ENCODE data around the gene RBM47.

Gene RBM47

GRCh38 chr4:40427128-40427527, 202.5 kb downstream of the RBM47 start:
- H3K36me3 ChIP-seq (ENCODE audit: control insufficient read depth in 2 of 2, insufficient read depth in 1 of 2, low read length in 2 of 2) = peaks cover 0 to 7% of the 10 kb centered on the region in 2 experiments; a peak in 1 of 3 replicates
- TF ChIP-seq ZNF221 (tag by site-specific recombination; IDR thresholded peaks at IDR 0.05; ENCODE audit: borderline replicate concordance) (no peak), ZNF394 (tag by site-specific recombination; IDR thresholded peaks at IDR 0.05; ENCODE audit: borderline replicate concordance) (no peak), ZSCAN16 (tag by site-specific recombination; IDR thresholded peaks at IDR 0.05) (no peak), GLI2 (tag by site-specific recombination; IDR thresholded peaks at IDR 0.05; ENCODE audit: borderline replicate concordance, low read depth) (no peak), ZNF521 (tag by site-specific recombination; IDR thresholded peaks at IDR 0.05) (no peak), ZNF623 (tag by site-specific recombination; IDR thresholded peaks at IDR 0.05) (no peak), ZNF501 (tag by site-specific recombination; IDR thresholded peaks at IDR 0.05) (no peak), ZNF513 (tag by site-specific recombination; IDR thresholded peaks at IDR 0.05) (no peak), WT1 (tag by site-specific recombination; IDR thresholded peaks at IDR 0.05) (no peak), ZNF114 (tag by site-specific recombination; IDR thresholded peaks at IDR 0.05) (no peak), ZBTB1 (tag by site-specific recombination; IDR thresholded peaks at IDR 0.05) (no peak), ZNF433 (tag by site-specific recombination; IDR thresholded peaks at IDR 0.05; ENCODE audit: low read depth) (no peak), ZNF629 (tag by site-specific recombination; IDR thresholded peaks at IDR 0.05) (no peak), ZNF555 (tag by site-specific recombination; conservative IDR thresholded peaks at IDR 0.05) (no peak), ZNF571 (tag by site-specific recombination; IDR thresholded peaks at IDR 0.05) (no peak)
- TF ChIP-seq, protein P1, sequence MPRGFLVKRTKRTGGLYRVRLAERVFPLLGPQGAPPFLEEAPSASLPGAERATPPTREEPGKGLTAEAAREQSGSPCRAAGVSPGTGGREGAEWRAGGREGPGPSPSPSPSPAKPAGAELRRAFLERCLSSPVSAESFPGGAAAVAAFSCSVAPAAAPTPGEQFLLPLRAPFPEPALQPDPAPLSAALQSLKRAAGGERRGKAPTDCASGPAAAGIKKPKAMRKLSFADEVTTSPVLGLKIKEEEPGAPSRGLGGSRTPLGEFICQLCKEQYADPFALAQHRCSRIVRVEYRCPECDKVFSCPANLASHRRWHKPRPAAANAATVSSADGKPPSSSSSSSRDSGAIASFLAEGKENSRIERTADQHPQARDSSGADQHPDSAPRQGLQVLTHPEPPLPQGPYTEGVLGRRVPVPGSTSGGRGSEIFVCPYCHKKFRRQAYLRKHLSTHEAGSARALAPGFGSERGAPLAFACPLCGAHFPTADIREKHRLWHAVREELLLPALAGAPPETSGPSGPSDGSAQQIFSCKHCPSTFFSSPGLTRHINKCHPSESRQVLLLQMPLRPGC (tag by site-specific recombination; IDR thresholded peaks at IDR 0.05) = no peak
- TF ChIP-seq, protein P2, sequence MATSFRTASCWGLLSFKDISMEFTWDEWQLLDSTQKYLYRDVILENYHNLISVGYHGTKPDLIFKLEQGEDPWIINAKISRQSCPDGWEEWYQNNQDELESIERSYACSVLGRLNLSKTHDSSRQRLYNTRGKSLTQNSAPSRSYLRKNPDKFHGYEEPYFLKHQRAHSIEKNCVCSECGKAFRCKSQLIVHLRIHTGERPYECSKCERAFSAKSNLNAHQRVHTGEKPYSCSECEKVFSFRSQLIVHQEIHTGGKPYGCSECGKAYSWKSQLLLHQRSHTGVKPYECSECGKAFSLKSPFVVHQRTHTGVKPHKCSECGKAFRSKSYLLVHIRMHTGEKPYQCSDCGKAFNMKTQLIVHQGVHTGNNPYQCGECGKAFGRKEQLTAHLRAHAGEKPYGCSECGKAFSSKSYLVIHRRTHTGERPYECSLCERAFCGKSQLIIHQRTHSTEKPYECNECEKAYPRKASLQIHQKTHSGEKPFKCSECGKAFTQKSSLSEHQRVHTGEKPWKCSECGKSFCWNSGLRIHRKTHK (tag by site-specific recombination; IDR thresholded peaks at IDR 0.05) = no peak
- H3K4me1 ChIP-seq (ENCODE audit: control insufficient read depth, insufficient read depth, low read length) = no peaks in the 10 kb centered on the region
- no peak overlapping the region for H3K4me3 ChIP-seq (ENCODE audit: low read depth, low read length)
- ChIA-PET CTCF (interaction anchor here (1.0 kb wide), 1 partner anchor 10 kb away, joined by 3 read pairs; no protein-coding TSS in a partner anchor), POLR2A (no interaction called here)
- H3K27ac ChIP-seq (ENCODE audit: extremely low read depth, low read depth, low read length) = no peak overlapping the region
- no peaks in the 10 kb centered on the region for H3K9me3 ChIP-seq (ENCODE audit: control insufficient read depth, insufficient read depth, low read depth, low read length)

GRCh38 chr4:40425799-40426574, 203.7 kb downstream of the RBM47 start:
- POLR2A ChIA-PET = no interaction called here
- no peak overlapping the region for H3K27ac ChIP-seq (ENCODE audit: extremely low read depth, low read depth, low read length)
- H3K4me3 ChIP-seq (ENCODE audit: low read depth, low read length) = no peak overlapping the region
- CTCF ChIA-PET = no interaction called here
- H3K9me3 ChIP-seq (ENCODE audit: control insufficient read depth, insufficient read depth, low read depth, low read length) = no peaks in the 10 kb centered on the region
- H3K36me3 ChIP-seq (ENCODE audit: control insufficient read depth in 2 of 2, insufficient read depth in 1 of 2, low read length in 2 of 2) = peaks cover 0 to 7% of the 10 kb centered on the region in 2 experiments; a peak in 1 of 3 replicates
- no peaks in the 10 kb centered on the region for H3K4me1 ChIP-seq (ENCODE audit: control insufficient read depth, insufficient read depth, low read length)
- TF ChIP-seq ZXDB (tag by site-specific recombination; IDR thresholded peaks at IDR 0.05) (no peak), ZNF530 (tag by site-specific recombination; IDR thresholded peaks at IDR 0.05; ENCODE audit: low read depth) (no peak), ZNF561 (tag by site-specific recombination; IDR thresholded peaks at IDR 0.05; ENCODE audit: borderline replicate concordance) (no peak), KLF9 (tag by site-specific recombination; IDR thresholded peaks at IDR 0.05; ENCODE audit: low read depth) (no peak), ZNF585B (tag by site-specific recombination; IDR thresholded peaks at IDR 0.05) (no peak), ZNF549 (tag by site-specific recombination; IDR thresholded peaks at IDR 0.05) (no peak), ZNF624 (tag by site-specific recombination; IDR thresholded peaks at IDR 0.05) (no peak), ZSCAN23 (tag by site-specific recombination; IDR thresholded peaks at IDR 0.05) (no peak), ZNF18 (tag by site-specific recombination; IDR thresholded peaks at IDR 0.05) (no peak), ZBTB17 (tag by site-specific recombination; IDR thresholded peaks at IDR 0.05) (no peak), ZNF221 (tag by site-specific recombination; IDR thresholded peaks at IDR 0.05; ENCODE audit: borderline replicate concordance) (no peak), KLF10 (tag by site-specific recombination; IDR thresholded peaks at IDR 0.05) (no peak)
- TF ChIP-seq, protein P2 (tag by site-specific recombination; IDR thresholded peaks at IDR 0.05) = no peak
